ENCODE data around the gene RBM42. TPM values are rescaled to one million over a fixed set of nuclear protein-coding genes. Genes with fewer than 3 reads are reported as not detected.
"Not testable (repeated sequence)": the region's sequence is repeated elsewhere in the genome, so short reads cannot be mapped to it uniquely, and the experiment has no call there.

The RBM42 gene
- total RNA-seq, 2 donors from 2014 or later = 26.7 to 65.3 TPM

GRCh38 chr19:35592226-35592625 lies 36.6 kb upstream of the RBM42 start:
- intact Hi-C loops (cut with DNase I) = no loop called here
- DNase-seq = peak; percentile 66 to 80 (median 70)
- H3K27me3 ChIP-seq = no peaks in the 10 kb centered on the region
- no peaks in the 10 kb centered on the region for H3K9me3 ChIP-seq
- 11 to 16% methylated on average over 8 of the region's 8 CpGs for WGBS, 2 donors
- peak; percentile 86 for ATAC-seq
- TF ChIP-seq POLR2A (IDR thresholded peaks at IDR 0.05) (no peak), CTCF (IDR thresholded peaks at IDR 0.05) (peak; percentile 53 to 89 (median 81))
- H3K4me3 ChIP-seq = no peak overlapping the region
- peaks cover 6% of the 10 kb centered on the region for H3K4me1 ChIP-seq
- H3K27ac ChIP-seq = no peak overlapping the region
- no peaks in the 10 kb centered on the region for H3K36me3 ChIP-seq (replicated peaks in 1 of 2; ENCODE audit: insufficient read depth in 1 of 2, low read depth in 2 of 2)

- 59 to 77% methylated on average over 3 of the region's 3 CpGs for WGBS, 2 donors
- H3K9me3 ChIP-seq; H3K27me3 ChIP-seq; intact Hi-C loops (cut with DNase I); H3K36me3 ChIP-seq (replicated peaks in 1 of 2; ENCODE audit: insufficient read depth in 1 of 2, low read depth in 2 of 2); H3K4me1 ChIP-seq; H3K4me3 ChIP-seq; H3K27ac ChIP-seq; ATAC-seq; DNase-seq: not testable (repeated sequence)
Measured at GRCh38 chr19:35595026-35595425, 33.8 kb upstream of the RBM42 start.

- H3K9me3 ChIP-seq = no peaks in the 10 kb centered on the region
- ATAC-seq (no peak), DNase-seq (no peak)
- H3K4me1 ChIP-seq = peaks cover 6% of the 10 kb centered on the region
- TF ChIP-seq CTCF (IDR thresholded peaks at IDR 0.05) (no peak), POLR2A (IDR thresholded peaks at IDR 0.05) (no peak)
- no peaks in the 10 kb centered on the region for H3K36me3 ChIP-seq (replicated peaks in 1 of 2; ENCODE audit: insufficient read depth in 1 of 2, low read depth in 2 of 2)
- WGBS, 2 donors = 100% methylated on average over 1 of the region's 1 CpG
- H3K27me3 ChIP-seq = no peaks in the 10 kb centered on the region
- intact Hi-C loops (cut with DNase I) = no loop called here
- H3K4me3 ChIP-seq = no peak overlapping the region
- no peak overlapping the region for H3K27ac ChIP-seq
Measured at GRCh38 chr19:35595928-35596327, 32.9 kb upstream of the RBM42 start.

- no peaks in the 10 kb centered on the region for H3K9me3 ChIP-seq
- DNase-seq (no peak), ATAC-seq (no peak)
- H3K4me3 ChIP-seq = no peak overlapping the region
- H3K27ac ChIP-seq = no peak overlapping the region
- H3K36me3 ChIP-seq (replicated peaks in 1 of 2; ENCODE audit: insufficient read depth in 1 of 2, low read depth in 2 of 2) = no peaks in the 10 kb centered on the region
- intact Hi-C loops (cut with DNase I) = no loop called here
- WGBS, 2 donors = 62 to 72% methylated on average over 4 of the region's 4 CpGs
- TF ChIP-seq POLR2A (IDR thresholded peaks at IDR 0.05) (no peak), CTCF (IDR thresholded peaks at IDR 0.05) (no peak)
- no peaks in the 10 kb centered on the region for H3K27me3 ChIP-seq
- peaks cover 6% of the 10 kb centered on the region for H3K4me1 ChIP-seq
Measured at GRCh38 chr19:35596366-35596999, 32.4 kb upstream of the RBM42 start.

GRCh38 chr19:35601971-35602370 lies 26.9 kb upstream of the RBM42 start:
- no peak overlapping the region for H3K27ac ChIP-seq
- intact Hi-C loops (cut with DNase I) = no loop called here
- no peak for ATAC-seq
- WGBS, 2 donors = 94 to 100% methylated on average over 1 to 3 of the region's 3 CpGs
- TF ChIP-seq CTCF (IDR thresholded peaks at IDR 0.05) (no peak), POLR2A (IDR thresholded peaks at IDR 0.05) (no peak)
- no peak overlapping the region for H3K4me3 ChIP-seq
- H3K4me1 ChIP-seq = no peaks in the 10 kb centered on the region
- H3K9me3 ChIP-seq = no peaks in the 10 kb centered on the region
- no peaks in the 10 kb centered on the region for H3K27me3 ChIP-seq
- no peak for DNase-seq
- no peaks in the 10 kb centered on the region for H3K36me3 ChIP-seq (replicated peaks in 1 of 2; ENCODE audit: insufficient read depth in 1 of 2, low read depth in 2 of 2)

GRCh38 chr19:35604436-35604835 lies 24.4 kb upstream of the RBM42 start:
- H3K4me1 ChIP-seq; H3K36me3 ChIP-seq (replicated peaks in 1 of 2; ENCODE audit: insufficient read depth in 1 of 2, low read depth in 2 of 2); H3K27ac ChIP-seq; DNase-seq; H3K27me3 ChIP-seq; H3K9me3 ChIP-seq; intact Hi-C loops (cut with DNase I); H3K4me3 ChIP-seq; ATAC-seq: not testable (repeated sequence)
- 78 to 79% methylated on average over 4 of the region's 4 CpGs for WGBS, 2 donors

GRCh38 chr19:35607170-35607569 lies 21.7 kb upstream of the RBM42 start:
- H3K27me3 ChIP-seq = not testable (repeated sequence)
- WGBS, 2 donors = 75 to 76% methylated on average over 8 of the region's 8 CpGs

More at GRCh38 chr19:35607170-35607569, 21.7 kb upstream of the RBM42 start:
- H3K27ac ChIP-seq; intact Hi-C loops (cut with DNase I); H3K36me3 ChIP-seq (replicated peaks in 1 of 2; ENCODE audit: insufficient read depth in 1 of 2, low read depth in 2 of 2); H3K4me3 ChIP-seq; H3K9me3 ChIP-seq; DNase-seq; ATAC-seq; H3K4me1 ChIP-seq: not testable (repeated sequence)

Measured in body of pancreas (tissue), 4 donors.